ENCODE measurements around the gene LRRC17. TPM values are rescaled to one million over a fixed set of nuclear protein-coding genes. Genes with fewer than 3 reads are reported as not detected.

LRRC17 gene
- total RNA-seq, 6 experiments from 2014 or later = 0.64 to 1.8 (median 1.3) TPM

DNA sequence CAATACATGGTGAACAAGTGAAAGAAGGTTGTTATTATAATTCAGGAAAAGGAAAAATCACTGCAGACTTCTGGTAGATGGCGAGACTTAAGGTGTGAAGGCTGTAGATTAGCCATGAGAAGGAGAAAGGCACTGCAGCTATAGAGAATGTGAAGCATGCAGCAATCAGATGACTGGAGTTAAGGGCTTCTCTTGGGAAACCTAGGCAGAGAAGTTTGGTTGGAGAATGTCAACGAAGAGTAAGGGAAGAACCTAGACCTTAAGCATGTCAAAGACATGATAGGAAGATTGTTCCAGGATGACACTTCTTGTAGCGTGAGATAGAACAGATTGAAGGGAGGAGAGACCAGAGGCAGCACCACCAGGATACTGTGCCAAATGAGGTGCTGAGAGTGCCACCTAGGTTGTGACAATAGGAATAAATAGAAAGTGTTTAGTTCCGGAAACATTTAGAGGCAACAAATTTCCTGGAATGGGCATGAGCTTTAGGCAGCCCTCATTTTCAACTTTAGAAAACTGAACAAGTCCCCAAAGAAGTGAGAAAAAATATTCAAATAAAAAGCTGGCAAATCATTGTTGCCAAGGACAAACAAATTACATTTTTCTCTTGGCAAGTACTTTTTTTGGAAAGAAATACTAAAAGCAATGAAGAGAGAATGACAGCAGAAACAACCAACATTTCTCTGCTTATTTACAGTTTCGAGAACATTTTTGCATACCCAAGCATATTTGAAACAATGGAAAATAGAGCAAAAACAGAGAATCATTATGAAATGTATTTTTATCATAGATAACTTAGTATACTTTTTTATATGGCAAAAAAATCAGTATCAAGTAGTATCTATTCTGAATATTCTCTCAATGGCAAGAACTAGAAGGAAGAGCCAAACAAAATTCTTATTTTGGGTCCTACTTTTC is 4.9 kb downstream of the LRRC17 start:
- Histone ChIP-seq H3K27ac (no peak overlapping the region), H3K4me3 (no peak overlapping the region), H3K4me1 (no peaks in the 10 kb centered on the region), H3K27me3 (no peaks in the 10 kb centered on the region), H3K9me3 (no peaks in the 10 kb centered on the region), H3K36me3 (no peaks in the 10 kb centered on the region)
- DNase-seq = no peak
- 64% methylated on average over 5 of the region's 5 CpGs for WGBS (ENCODE audit: insufficient coverage, low coverage, low lambda C conversion rate, missing lambda C conversion rate)
- intact Hi-C loops (cut with DNase I) = no loop called here
- TF ChIP-seq POLR2A (IDR thresholded peaks at IDR 0.05) = no peak
- TF ChIP-seq, protein P1, sequence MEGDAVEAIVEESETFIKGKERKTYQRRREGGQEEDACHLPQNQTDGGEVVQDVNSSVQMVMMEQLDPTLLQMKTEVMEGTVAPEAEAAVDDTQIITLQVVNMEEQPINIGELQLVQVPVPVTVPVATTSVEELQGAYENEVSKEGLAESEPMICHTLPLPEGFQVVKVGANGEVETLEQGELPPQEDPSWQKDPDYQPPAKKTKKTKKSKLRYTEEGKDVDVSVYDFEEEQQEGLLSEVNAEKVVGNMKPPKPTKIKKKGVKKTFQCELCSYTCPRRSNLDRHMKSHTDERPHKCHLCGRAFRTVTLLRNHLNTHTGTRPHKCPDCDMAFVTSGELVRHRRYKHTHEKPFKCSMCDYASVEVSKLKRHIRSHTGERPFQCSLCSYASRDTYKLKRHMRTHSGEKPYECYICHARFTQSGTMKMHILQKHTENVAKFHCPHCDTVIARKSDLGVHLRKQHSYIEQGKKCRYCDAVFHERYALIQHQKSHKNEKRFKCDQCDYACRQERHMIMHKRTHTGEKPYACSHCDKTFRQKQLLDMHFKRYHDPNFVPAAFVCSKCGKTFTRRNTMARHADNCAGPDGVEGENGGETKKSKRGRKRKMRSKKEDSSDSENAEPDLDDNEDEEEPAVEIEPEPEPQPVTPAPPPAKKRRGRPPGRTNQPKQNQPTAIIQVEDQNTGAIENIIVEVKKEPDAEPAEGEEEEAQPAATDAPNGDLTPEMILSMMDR (IDR thresholded peaks at IDR 0.05) = peak in 1 of 4 donors; percentile 13
- ATAC-seq = peak in 2 of 4 donors; percentile 17 to 45

DNA sequence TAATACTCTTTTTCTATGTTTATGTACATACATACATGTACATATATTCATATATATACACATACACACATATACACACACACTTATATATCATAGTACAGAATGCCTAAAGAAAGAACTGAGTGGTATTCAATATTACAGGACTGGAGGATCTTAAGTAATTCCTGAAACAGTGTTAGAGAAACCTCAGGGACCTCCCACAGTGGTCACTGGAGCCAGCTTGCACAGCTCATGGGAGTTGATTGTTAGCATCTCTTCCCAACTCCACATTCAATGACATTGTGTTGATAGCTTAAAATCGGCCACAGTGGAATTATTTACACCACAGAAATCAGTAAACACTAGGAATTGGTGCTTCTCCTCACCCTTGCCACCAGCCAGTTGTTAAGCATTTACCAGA is 6.0 kb downstream of the LRRC17 start:
- Histone ChIP-seq H3K4me1 (no peaks in the 10 kb centered on the region), H3K36me3 (no peaks in the 10 kb centered on the region), H3K4me3 (no peak overlapping the region), H3K9me3 (no peaks in the 10 kb centered on the region), H3K27ac (no peak overlapping the region), H3K27me3 (no peaks in the 10 kb centered on the region)
- WGBS (ENCODE audit: insufficient coverage, low coverage, low lambda C conversion rate, missing lambda C conversion rate) = 14% methylated on average over 1 of the region's 1 CpG
- DNase-seq (no peak), ATAC-seq (no peak)
- intact Hi-C loops (cut with DNase I) = no loop called here
- TF ChIP-seq, protein P1 (IDR thresholded peaks at IDR 0.05) = no peak
- TF ChIP-seq POLR2A (IDR thresholded peaks at IDR 0.05) = no peak

DNA sequence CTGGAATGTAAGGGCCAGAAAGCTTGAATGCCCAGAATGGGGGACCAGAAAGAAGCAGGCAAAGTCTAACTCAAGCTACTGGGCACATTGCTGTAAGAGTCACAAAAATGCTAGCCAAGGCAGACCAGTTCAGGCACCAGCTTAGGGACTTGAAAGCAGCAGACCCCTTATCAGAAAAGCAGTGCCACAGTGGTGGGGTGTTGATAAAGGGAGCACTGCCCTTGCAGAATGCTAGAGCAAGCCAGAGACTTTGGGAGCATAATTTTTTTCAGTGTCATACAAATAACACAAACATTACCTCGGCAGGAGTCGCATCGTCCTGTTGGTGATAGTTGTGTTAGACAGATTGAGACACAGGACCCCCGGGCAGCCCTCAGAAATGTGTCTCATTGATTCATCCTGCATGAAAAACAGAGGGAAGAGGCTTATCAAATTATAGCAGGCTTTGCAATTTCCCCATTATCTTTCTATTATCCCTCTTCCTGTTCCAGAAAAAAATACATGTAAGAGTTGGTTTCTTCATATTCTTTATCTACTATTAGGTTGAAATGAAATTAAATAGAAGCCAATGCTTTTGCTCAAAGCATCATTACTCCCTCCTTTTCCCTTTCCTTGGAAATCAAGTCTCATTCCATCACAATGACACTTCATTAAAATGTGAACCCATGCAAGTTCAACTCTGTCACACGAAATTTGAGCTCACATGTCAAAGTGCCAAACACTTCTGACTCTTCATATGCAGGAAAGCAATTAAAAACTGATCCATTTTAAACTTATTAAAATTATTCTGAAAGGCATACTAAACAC is 13.4 kb downstream of the LRRC17 start:
- H3K27me3 ChIP-seq = no peaks in the 10 kb centered on the region
- H3K27ac ChIP-seq = no peak overlapping the region
- DNase-seq = no peak
- intact Hi-C loops (cut with DNase I) = no loop called here
- no peaks in the 10 kb centered on the region for H3K9me3 ChIP-seq
- H3K36me3 ChIP-seq = no peaks in the 10 kb centered on the region
- no peak for ATAC-seq
- TF ChIP-seq POLR2A (IDR thresholded peaks at IDR 0.05) = no peak
- TF ChIP-seq, protein P1 (IDR thresholded peaks at IDR 0.05) = no peak
- WGBS (ENCODE audit: insufficient coverage, low coverage, low lambda C conversion rate, missing lambda C conversion rate) = 35% methylated on average over 5 of the region's 5 CpGs
- no peak overlapping the region for H3K4me3 ChIP-seq
- no peaks in the 10 kb centered on the region for H3K4me1 ChIP-seq

DNA sequence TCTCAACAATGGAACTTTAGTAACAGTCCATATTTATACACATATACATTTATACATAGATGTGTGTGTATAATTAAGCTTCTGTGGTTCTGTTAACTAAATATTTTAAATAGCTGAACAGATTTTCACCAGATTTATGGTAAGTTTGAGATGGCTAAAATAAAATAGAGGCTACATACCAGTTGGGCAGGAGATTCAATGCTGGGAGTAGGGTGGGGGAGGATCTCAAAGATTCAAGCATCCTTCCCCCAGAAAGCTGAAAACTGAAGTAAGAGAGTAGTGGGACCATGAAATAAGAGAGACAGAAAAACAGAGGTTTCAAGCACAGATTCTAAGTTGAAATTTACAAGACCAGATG is 14.0 kb downstream of the LRRC17 start:
- Histone ChIP-seq H3K36me3 (no peaks in the 10 kb centered on the region), H3K27me3 (no peaks in the 10 kb centered on the region), H3K9me3 (no peaks in the 10 kb centered on the region), H3K4me1 (no peaks in the 10 kb centered on the region), H3K27ac (no peak overlapping the region), H3K4me3 (no peak overlapping the region)
- intact Hi-C loops (cut with DNase I) = no loop called here
- no peak for TF ChIP-seq POLR2A (IDR thresholded peaks at IDR 0.05)
- TF ChIP-seq, protein P1 (IDR thresholded peaks at IDR 0.05) = no peak
- DNase-seq (no peak), ATAC-seq (no peak)

Measured in right lobe of liver (tissue), 6 donors.